Peyer's patch (tissue), 4 donors: ENCODE results near the gene RDH13.

Experiments
- CTCF ChIP-seq, 6 experiments: fragments of 450-650 bp in 4 of 6; fragments of 200-600 bp in 2 of 6; sonication (generic) in 1 of 6; IDR thresholded peaks; one replicate each; pipeline ENCODE4 v1.5.1; 2017 to 2019; ENCODE audit warnings: antibody characterized with exemption in 6 of 6, mild to moderate bottlenecking in 3 of 6, moderate library complexity in 1 of 6
- POLR2A ChIP-seq, 2 donors: fragments of 450-650 bp; IDR thresholded peaks; one replicate each; pipeline ENCODE4 v1.5.1; 2017; ENCODE audit warnings: antibody characterized with exemption in 2 of 2, mild to moderate bottlenecking in 2 of 2, moderate library complexity in 2 of 2

GRCh38 chr19:55066107-55066709 lies 3.3 kb upstream of the RDH13 start:
- TF ChIP-seq POLR2A (IDR thresholded peaks at IDR 0.05) (no peak), CTCF (IDR thresholded peaks at IDR 0.05) (no peak)
